Pons (tissue), 1 donor: Measurements from ENCODE around the gene ATAD3A.
"Not testable (repeated sequence)": the region's sequence is repeated elsewhere in the genome, so short reads cannot be mapped to it uniquely, and the experiment has no call there.

ENCODE experiments used
- DNase-seq: peaks from one replicate; pipeline ENCODE4 v3.0.0-alpha.2; 2016; ENCODE audit warnings: low spot score

Gene ATAD3A

GRCh38 chr1:1511533-1512285 is at the start of gene ATAD3A:
Gene ATAD3A, plus strand, starts transcription at chr1:1512162. Its CDS starts 107 bp downstream, at chr1:1512269.
- DNase-seq, result peak; percentile 95

- DNase-seq, result no peak
These were observed 49.5 kb upstream of the ATAD3A start for GRCh38 chr1:1462318-1462966.

- DNase-seq, result no peak
These were observed 48.6 kb upstream of the ATAD3A start for GRCh38 chr1:1463312-1463711.

- not testable (repeated sequence) for DNase-seq
These were observed 43.6 kb upstream of the ATAD3A start for GRCh38 chr1:1468196-1468985.

- DNase-seq, result peak; percentile 23
These were observed 41.2 kb upstream of the ATAD3A start for GRCh38 chr1:1470626-1471388.

GRCh38 chr1:1471389-1472052 is 40.4 kb upstream of the ATAD3A start, which contains the start of gene ATAD3B:
Gene ATAD3B, plus strand, starts transcription at chr1:1471765. Its CDS starts 120 bp downstream, at chr1:1471885.
- DNase-seq, result peak; percentile 89

- not testable (repeated sequence) for DNase-seq
These were observed 39.7 kb upstream of the ATAD3A start for GRCh38 chr1:1472053-1472876.

GRCh38 chr1:1476011-1476410 is 36.0 kb upstream of the ATAD3A start:
- not testable (repeated sequence) for DNase-seq

- no peak for DNase-seq
These were observed 34.8 kb upstream of the ATAD3A start for GRCh38 chr1:1477206-1477605.

GRCh38 chr1:1479547-1480487 is 32.1 kb upstream of the ATAD3A start:
- DNase-seq, result no peak

GRCh38 chr1:1480488-1480867 is 31.5 kb upstream of the ATAD3A start:
- not testable (repeated sequence) for DNase-seq

GRCh38 chr1:1481811-1482210 is 30.2 kb upstream of the ATAD3A start:
- not testable (repeated sequence) for DNase-seq

GRCh38 chr1:1482856-1483255 is 29.1 kb upstream of the ATAD3A start:
- DNase-seq, result no peak

- no peak for DNase-seq
These were observed 28.2 kb upstream of the ATAD3A start for GRCh38 chr1:1483714-1484113.

- DNase-seq, result not testable (repeated sequence)
These were observed 26.8 kb upstream of the ATAD3A start for GRCh38 chr1:1484976-1485750.

- DNase-seq, result not testable (repeated sequence)
These were observed 26.1 kb upstream of the ATAD3A start for GRCh38 chr1:1485755-1486317.

- no peak for DNase-seq
These were observed 24.3 kb upstream of the ATAD3A start for GRCh38 chr1:1487701-1488100.

GRCh38 chr1:1489231-1489630 is 22.7 kb upstream of the ATAD3A start:
- no peak for DNase-seq
